NCI-H2227 (cell line): ENCODE measurements around the gene TMEM86B.

Experiments
- DNase-seq: peaks from one replicate; lab custom pipeline; 2025; ENCODE audit not compliant: unreplicated experiment; lab: John Stamatoyannopoulos, UW

TMEM86B gene

GRCh38 chr19:55257461-55258420 is 29.2 kb upstream of the TMEM86B start:
- DNase-seq, result peak; percentile 72

DNA sequence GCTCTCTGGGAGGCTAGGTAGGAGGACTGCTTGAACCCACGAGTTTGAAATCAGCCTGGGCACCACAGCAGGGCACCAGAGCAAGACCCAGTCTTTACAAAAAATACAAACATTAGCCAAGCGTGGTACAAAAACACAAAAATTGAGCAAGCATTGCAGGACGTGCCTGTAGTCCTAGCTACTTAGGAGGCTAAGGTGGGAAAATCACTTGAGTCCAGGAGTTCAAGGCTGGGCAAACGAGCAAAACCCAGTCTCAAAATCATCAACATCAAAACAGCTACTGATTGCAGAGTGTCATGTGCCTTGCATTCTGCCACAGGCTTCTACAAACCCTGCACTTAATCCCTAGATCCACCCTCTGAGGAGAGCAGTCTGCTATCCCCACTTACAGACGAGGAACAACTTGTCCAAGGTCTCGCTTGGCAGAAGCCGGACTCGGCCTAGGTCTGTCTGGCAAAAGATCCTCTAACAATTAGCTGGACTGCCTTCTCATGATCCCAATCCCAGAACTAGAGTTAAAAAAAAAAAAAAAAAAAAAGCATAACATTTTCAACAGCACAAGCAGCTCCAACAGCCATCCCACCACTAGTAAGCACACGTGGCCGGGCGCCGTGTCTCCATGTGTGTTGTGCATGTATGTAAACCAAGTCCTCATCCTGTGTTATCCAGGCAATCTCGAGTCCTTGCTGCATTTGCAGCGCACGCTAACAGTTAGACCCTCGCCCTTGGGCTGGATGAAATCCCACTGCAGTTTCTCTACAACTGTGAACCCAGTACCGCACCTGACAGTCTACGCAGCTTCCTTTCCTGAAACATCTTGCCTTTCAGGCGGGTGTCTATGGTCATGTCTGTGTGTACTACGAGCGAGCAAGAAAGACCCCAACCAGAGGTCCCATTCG is 28.2 kb upstream of the TMEM86B start:
- DNase-seq, result no peak

- no peak for DNase-seq
Measured at GRCh38 chr19:55255618-55256423, 27.3 kb upstream of the TMEM86B start.

DNA sequence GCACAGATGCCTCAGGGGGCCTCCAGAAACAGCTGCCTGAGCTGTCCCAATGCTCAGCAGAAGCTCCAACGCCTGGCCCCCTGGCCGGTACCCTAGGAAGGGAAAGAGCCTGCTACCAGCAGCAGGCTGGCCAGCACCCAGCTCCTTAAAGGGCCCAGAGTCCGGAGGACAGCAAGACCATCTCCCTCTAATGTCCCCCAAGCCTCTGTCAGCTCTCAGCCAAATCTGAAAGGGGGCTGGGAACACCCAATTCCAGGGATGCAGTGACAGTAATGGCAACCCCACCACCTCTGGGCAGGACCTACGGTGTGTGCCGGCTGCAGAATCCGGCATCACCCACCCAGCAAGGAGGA is 26.0 kb upstream of the TMEM86B start:
- no peak for DNase-seq

DNA sequence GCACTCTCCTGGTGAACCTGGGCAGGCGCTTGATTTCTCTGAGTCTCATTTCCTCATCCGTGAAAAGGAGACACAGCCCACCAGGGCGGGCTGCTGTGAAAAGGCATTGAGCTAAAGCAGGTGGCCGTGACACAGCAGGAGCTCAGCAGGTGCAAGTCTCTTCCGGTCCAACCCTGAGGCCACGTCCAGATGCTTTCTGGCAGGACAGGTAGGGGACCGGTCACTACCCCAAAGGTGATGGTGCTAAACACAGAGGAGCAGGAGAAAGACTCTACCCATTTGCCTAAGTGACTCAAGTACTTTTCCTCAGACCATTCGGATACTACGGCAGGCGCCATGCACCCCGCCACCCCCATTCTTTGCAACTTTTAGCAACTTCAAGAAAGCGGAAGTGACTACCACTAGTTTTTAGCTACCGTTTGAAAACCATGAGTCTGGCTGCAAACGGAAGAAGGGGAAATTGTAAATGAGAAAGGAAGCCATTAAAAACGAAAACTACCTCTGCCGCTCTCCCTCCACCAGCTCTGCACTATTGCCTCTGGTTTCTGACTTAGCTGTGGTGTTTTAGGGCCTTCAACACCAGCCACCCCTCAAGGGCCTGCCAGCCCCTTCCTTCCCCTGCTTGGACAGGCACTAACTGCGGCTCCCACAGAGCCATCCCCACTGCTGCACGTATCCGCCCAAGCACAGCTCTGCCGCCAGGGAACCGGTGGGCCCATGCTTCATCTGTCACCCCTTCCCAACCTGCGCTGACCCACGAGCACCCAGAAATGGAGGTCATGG is 25.5 kb upstream of the TMEM86B start:
- no peak for DNase-seq

DNA sequence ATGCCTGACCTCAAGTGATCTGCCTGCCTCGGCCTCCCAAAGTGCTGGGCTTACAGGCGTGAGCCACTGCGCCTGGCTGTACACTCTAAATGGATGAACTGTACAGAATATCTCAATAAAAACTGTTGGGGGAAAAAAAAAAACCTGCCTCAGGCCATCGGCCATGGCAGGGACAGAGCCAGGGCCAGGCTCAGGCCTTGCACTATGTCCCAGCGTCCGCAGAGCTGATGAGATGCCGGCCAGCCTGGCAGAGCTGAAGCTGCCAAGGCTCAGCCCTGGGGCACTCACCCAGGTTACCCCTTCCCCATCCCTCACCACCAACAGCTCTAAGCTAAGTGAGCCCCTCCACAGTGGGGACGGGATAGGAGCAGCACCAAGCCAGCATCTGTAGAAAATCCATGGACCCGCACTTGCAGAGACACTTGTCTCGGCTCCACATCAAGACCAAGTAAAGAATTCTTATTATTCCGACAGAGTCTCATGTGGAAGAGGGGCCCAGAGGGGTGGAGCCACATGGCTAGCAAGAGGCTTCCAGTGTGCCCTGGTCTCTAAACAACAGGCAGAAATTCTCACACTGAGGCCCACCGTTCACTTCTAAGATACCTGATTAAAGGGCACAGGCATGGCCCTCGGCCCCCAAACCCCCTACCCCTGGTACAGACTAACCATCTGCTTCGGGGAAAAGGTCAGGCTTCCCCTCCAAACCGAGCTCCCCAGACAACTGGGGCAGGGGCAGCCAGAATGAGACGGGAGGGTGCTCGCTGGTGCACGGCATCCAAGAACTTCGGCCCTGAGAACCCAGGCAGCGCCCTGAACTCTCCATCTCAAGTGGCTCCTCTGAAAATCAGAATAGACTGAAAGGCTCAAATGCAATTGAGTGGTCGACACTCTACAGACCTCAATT is 24.4 kb upstream of the TMEM86B start:
- DNase-seq, result no peak

- DNase-seq, result no peak
Measured at GRCh38 chr19:55251341-55252081, 22.9 kb upstream of the TMEM86B start.

DNA sequence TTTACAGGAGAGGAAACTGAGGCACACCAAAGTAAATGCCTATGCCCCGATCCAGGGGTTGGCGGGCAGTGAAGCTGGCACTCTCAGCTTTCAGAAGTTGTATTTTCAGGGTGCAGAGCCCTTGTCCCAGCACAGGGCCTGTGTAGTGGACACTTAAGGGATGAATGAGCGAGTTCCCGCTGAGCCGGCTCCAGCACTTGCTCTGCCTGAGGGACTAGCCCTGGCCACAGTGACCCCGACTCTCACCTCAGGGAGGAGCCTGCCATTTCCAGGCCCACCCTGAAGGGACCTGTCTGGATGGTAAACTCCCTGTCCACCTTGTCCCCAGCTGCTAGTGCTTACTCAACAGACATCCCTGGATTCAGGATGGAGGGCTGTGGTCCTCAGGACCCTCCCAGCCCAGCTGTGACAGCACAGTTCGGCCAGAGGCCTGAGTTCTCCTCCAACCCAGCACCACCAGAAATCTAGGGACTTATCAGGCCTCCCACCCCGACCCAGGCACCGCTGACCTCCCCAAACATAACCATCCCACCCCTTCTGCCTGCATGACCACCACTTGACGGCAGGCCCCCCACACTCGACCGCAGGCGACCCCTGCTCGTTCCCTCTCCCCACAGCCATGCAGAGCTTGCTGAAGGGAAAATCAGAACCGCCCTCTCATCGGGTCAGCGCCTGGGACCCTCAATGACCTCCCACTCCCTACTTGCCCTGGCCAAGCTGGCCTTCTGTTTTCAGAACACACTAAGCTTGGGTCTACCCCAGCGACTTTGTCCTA is 21.9 kb upstream of the TMEM86B start:
- DNase-seq, result no peak

DNA sequence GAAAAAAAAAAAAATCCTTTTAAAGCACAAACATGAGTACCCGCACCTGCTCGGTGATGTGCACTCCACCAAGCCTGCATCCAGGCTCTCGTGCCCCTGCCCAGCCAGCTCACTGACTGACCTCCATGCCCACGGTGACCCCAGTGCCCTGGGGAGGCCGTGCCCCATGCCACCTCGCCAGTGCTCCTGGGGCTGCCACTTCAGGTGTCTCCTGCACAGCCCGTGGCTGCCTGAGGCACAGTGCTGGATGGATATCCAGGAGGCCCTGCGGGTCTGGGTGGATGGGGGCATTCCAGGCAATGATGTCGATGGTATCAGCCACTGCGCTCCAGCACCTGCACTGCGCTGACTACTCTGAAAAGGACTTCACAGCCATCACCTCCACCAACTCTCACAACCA is 21.3 kb upstream of the TMEM86B start:
- no peak for DNase-seq

DNA sequence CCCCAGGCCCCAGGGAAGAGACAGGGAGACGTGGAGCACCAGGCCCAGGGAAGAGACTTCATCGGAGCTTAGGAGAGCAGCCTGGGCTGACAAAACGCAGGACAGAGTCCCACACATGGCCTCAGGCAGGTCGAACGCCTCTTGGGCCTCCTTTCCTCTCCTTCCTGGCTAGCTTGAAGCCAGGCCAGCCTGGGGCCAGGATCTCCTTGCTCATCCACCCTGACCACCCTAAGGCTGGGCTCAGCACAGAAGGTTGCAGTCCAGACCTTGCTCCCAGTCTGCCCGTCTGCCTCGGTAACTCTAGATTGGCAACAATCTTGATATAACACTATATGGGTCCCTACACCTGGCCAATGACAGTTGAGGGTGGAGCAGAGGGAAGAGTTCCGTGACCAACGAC is 20.1 kb upstream of the TMEM86B start:
- DNase-seq, result no peak

GRCh38 chr19:55248166-55248675 is 19.7 kb upstream of the TMEM86B start:
- no peak for DNase-seq

- DNase-seq, result no peak
Measured at GRCh38 chr19:55247621-55248099, 19.1 kb upstream of the TMEM86B start.

DNA sequence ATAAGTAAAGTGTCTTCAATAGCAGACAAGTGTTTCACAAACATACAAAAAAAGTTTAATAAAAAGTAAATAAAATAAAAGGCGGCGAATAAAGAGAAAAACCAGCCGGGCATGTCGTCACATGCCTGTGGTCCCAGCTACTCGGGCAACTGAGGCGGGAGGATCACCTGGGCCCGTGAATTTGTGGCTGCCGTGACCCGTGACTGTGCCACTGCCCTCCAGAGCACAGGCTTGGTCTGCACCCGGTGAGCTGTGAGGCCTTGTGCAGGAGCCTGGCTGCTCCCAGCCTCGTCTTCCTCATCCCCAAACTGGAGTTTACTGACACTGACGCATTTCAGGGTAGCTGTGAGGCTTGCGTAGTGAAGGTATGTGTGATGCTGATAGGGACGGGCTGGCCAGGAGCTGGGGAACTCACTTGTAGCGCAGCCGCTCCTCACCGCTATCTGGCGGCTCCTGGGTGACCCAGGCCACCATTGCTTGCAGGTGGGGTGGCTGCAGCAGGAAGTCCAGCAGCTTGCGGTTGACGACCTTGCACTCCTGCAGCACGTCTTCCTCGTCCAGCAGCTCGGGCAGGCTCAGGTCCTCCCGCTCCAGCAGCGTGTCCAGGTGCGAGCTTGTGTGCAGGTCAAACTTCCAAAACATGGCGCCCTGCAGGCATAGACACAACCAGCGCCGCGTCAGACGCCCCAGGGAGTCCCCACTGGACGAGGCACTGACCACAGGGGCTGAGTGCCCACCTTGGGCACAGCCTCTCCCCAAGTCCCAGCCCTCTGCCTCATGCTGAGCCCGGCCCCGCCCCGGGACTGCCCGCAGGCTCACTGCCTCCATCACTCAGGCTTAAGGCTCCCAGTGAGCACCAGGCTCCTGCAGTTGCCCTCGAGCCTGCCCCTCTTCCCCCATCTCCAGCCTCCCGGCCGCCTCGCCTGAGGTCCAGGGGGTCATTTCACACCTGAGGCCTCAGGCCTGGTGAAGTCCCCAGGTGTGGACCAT is 18.2 kb upstream of the TMEM86B start:
- DNase-seq, result no peak

DNA sequence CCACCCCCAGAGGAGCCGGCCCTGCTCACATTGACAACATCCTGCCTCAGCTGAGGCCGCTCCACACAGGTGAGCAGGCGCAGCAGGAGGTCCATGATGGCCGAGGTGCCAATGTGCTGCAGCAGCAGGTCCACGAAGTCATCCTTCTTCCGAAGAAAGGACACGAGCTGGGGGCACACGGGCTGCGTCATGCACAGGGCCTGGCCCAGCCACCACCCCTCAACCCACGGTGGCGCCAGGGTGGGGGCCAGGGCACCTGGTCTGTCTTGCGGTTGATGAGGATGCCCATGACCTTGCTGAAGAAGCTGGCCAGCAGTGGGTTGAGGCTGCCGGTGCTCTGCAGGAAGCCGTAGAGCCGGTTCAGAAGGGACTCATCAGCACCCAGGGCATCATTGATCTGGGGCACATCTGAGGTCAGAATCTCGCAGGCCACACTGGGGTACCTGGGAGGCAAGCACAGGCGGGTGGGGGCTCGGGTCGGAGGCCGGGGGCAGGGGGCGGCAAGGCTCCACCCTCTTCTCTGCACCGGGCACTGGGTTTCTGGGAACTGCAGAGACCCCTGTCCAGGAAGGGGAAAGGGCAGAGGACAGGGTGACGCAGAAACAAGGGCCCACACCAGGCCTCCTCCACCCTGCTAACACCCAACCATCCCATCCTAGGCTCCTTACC is 16.8 kb upstream of the TMEM86B start:
- DNase-seq, result no peak

DNA sequence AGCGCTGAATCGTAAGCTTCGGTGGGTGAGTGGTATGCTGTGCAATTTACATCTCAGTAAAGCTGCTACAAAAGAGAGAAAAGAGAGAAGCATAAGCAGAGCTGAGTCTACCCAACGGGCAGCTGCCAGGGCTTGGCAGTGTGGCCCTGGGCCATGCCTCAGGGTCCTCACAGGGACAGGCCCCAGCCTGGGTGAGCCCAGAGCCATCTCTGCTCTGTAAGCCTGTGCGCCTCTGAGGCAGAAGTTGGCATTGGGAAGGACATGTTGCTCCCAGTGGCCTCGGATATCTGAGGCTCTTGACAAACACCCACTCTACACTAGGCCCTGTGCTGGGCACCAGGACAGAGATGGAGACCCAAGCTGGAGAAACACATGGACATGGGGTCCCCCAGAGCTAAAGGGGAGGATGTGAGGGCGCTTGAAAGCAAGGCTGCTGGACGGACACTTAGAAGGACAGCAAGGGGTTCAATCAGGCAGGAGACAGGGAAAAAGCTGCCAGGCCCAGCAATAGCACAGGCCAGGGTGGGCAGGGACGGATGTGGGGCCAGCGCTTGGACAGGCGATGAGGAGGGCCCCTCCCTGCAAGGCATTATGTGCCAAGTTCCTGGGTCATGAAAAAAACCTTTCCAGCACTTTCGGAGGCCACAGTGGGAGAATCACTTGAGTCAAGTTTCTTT is 15.6 kb upstream of the TMEM86B start:
- no peak for DNase-seq
